ENCODE data around the gene EFCC1.

- TF ChIP-seq CTCF (IDR thresholded peaks at IDR 0.05) (no peak), EP300 (IDR thresholded peaks at IDR 0.05) (no peak)
These were observed 383 bp upstream of the EFCC1 start for GRCh38 chr3:129000742-129001100.

All from tibial nerve (tissue), 4 donors.